ENCODE data around the gene OR5H1. TPM values are rescaled to one million over a fixed set of nuclear protein-coding genes. Genes with fewer than 3 reads are reported as not detected.

OR5H1 gene
- total and polyA plus RNA-seq, 2 experiments from 2014 or later, result not detected

DNA sequence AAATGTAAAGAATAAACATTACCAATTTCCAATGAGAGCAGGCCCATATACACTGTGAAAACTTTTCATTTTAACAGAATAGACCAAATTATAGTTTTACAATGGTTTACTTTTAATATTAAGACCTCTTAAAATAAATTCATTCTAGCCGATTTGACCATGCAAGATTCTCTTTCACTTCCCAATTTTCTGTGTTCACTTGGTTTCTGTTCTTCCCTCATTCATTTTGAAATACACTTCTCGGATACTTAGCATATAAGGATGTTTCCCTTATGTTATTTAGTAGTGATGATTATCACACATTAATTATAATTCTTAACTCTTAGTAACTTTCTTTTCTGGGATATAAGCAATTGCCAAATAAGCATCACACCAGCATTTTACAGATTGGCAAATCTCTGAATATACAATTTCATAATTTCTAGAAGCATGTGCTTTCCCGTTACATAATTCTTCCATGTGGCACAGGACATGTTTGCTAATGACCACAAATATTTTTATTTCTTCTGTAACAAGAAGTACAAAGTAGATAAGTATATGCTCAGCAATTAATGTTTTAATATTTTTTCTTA, 49.9 kb downstream of the OR5H1 start:
- no peak for DNase-seq (ENCODE audit: low spot score)
- no peaks in the 10 kb centered on the region for H3K27me3 ChIP-seq
- 92% methylated on average over 3 of the region's 3 CpGs for WGBS (ENCODE audit: low lambda C conversion rate, missing lambda C conversion rate)
- H3K27ac ChIP-seq, result no peak overlapping the region
- no peak overlapping the region for H3K4me2 ChIP-seq
- no peaks in the 10 kb centered on the region for H3K9me2 ChIP-seq (replicated peaks; ENCODE audit: insufficient read depth)
- H3K4me3 ChIP-seq, result no peak overlapping the region
- H3K9me3 ChIP-seq (ENCODE audit: low read depth), result no peaks in the 10 kb centered on the region
- H3K36me3 ChIP-seq (replicated peaks; ENCODE audit: insufficient read depth, low read depth), result no peaks in the 10 kb centered on the region
- H3K79me2 ChIP-seq, result no peaks in the 10 kb centered on the region
- no peak overlapping the region for H2AFZ ChIP-seq
- TF ChIP-seq EZH2phosphoT487 (IDR thresholded peaks at IDR 0.05; ENCODE audit: low read depth, severe bottlenecking, unreplicated experiment) (no peak), CTCF (IDR thresholded peaks at IDR 0.05; ENCODE audit: poor library complexity) (no peak), EZH2 (IDR thresholded peaks at IDR 0.05; ENCODE audit: borderline replicate concordance) (no peak)
- no peaks in the 10 kb centered on the region for H3K4me1 ChIP-seq (ENCODE audit: insufficient read depth)
- H4K20me1 ChIP-seq (ENCODE audit: insufficient read depth, poor library complexity, severe bottlenecking), result no peaks in the 10 kb centered on the region

GRCh38 chr3:98182196-98182595, 51.7 kb downstream of the OR5H1 start:
- DNase-seq (ENCODE audit: low spot score), result no peak
- H3K4me3 ChIP-seq, result no peak overlapping the region
- TF ChIP-seq CTCF (IDR thresholded peaks at IDR 0.05; ENCODE audit: poor library complexity) (no peak), EZH2phosphoT487 (IDR thresholded peaks at IDR 0.05; ENCODE audit: low read depth, severe bottlenecking, unreplicated experiment) (no peak), EZH2 (IDR thresholded peaks at IDR 0.05; ENCODE audit: borderline replicate concordance) (no peak)
- H3K79me2 ChIP-seq, result no peaks in the 10 kb centered on the region
- H3K36me3 ChIP-seq (replicated peaks; ENCODE audit: insufficient read depth, low read depth), result no peaks in the 10 kb centered on the region
- no peaks in the 10 kb centered on the region for H3K9me2 ChIP-seq (replicated peaks; ENCODE audit: insufficient read depth)
- H3K27me3 ChIP-seq, result no peaks in the 10 kb centered on the region
- H3K4me2 ChIP-seq, result no peak overlapping the region
- H3K4me1 ChIP-seq (ENCODE audit: insufficient read depth), result no peaks in the 10 kb centered on the region
- no peaks in the 10 kb centered on the region for H4K20me1 ChIP-seq (ENCODE audit: insufficient read depth, poor library complexity, severe bottlenecking)
- no peak overlapping the region for H2AFZ ChIP-seq
- no peaks in the 10 kb centered on the region for H3K9me3 ChIP-seq (ENCODE audit: low read depth)
- H3K27ac ChIP-seq, result no peak overlapping the region

GRCh38 chr3:98185180-98185579, 54.7 kb downstream of the OR5H1 start:
- Histone ChIP-seq H3K4me2 (no peak overlapping the region), H3K79me2 (no peaks in the 10 kb centered on the region), H3K4me3 (no peak overlapping the region), H3K27ac (no peak overlapping the region), H3K36me3 (replicated peaks; ENCODE audit: insufficient read depth, low read depth) (no peaks in the 10 kb centered on the region), H3K9me2 (replicated peaks; ENCODE audit: insufficient read depth) (no peaks in the 10 kb centered on the region), H3K4me1 (ENCODE audit: insufficient read depth) (no peaks in the 10 kb centered on the region), H4K20me1 (ENCODE audit: insufficient read depth, poor library complexity, severe bottlenecking) (no peaks in the 10 kb centered on the region), H2AFZ (no peak overlapping the region), H3K9me3 (ENCODE audit: low read depth) (no peaks in the 10 kb centered on the region), H3K27me3 (no peaks in the 10 kb centered on the region)
- DNase-seq (ENCODE audit: low spot score), result peak; percentile 17
- peak; percentile 6 for TF ChIP-seq CTCF (IDR thresholded peaks at IDR 0.05; ENCODE audit: poor library complexity)
- TF ChIP-seq EZH2phosphoT487 (IDR thresholded peaks at IDR 0.05; ENCODE audit: low read depth, severe bottlenecking, unreplicated experiment), result no peak
- TF ChIP-seq EZH2 (IDR thresholded peaks at IDR 0.05; ENCODE audit: borderline replicate concordance), result no peak

Other genes with a start within 250 kb of the OR5H1 start
- 26.0 and 26.2 TPM in 2 replicates for gene RIOX2, start 158.3 kb upstream of the OR5H1 start, total RNA-seq
- 14.7 and 15.5 TPM in 2 replicates for gene RIOX2, start 158.3 kb upstream of the OR5H1 start, polyA plus RNA-seq
- not detected in 2 replicates for gene GABRR3, start 95.4 kb upstream of the OR5H1 start, total RNA-seq
- not detected in 2 replicates for gene GABRR3, start 95.4 kb upstream of the OR5H1 start, polyA plus RNA-seq
- gene OR5AC2, start 43.5 kb upstream of the OR5H1 start, total RNA-seq, result not detected in 2 replicates
- gene OR5AC2, start 43.5 kb upstream of the OR5H1 start, polyA plus RNA-seq, result not detected in 2 replicates
- not detected in 2 replicates for gene OR5H14, start 16.8 kb downstream of the OR5H1 start, total RNA-seq
- gene OR5H14, start 16.8 kb downstream of the OR5H1 start, polyA plus RNA-seq, result not detected in 2 replicates
- not detected in 2 replicates for gene OR5H15, start 36.0 kb downstream of the OR5H1 start, total RNA-seq
- gene OR5H15, start 36.0 kb downstream of the OR5H1 start, polyA plus RNA-seq, result not detected in 2 replicates
- gene OR5H6, start 133.5 kb downstream of the OR5H1 start, total RNA-seq, result not detected in 2 replicates
- 0.16 TPM in 1 of 2 replicates, not detected in the other for gene OR5H6, start 133.5 kb downstream of the OR5H1 start, polyA plus RNA-seq
- not detected in 2 replicates for gene OR5H2, start 151.8 kb downstream of the OR5H1 start, total RNA-seq
- gene OR5H2, start 151.8 kb downstream of the OR5H1 start, polyA plus RNA-seq, result not detected in 2 replicates
- gene OR5K4, start 223.1 kb downstream of the OR5H1 start, total RNA-seq, result not detected in 2 replicates
- gene OR5K4, start 223.1 kb downstream of the OR5H1 start, polyA plus RNA-seq, result not detected in 2 replicates

Measured in hepatocyte (in vitro differentiated cells).